Activated CD8-positive, alpha-beta memory T cell treated with anti-CD3 and anti-CD28 coated beads for 4 hours (primary cell): Measurements from ENCODE around the gene PFDN5.
"Not testable (repeated sequence)": the region's sequence is repeated elsewhere in the genome, so short reads cannot be mapped to it uniquely, and the experiment has no call there.

Experiments used
- DNase-seq, 2 donors: peaks; one replicate each; pipeline ENCODE4 v3.0.0-alpha.2; 2020; ENCODE audit warnings: low read depth in 2 of 2

PFDN5 gene

DNA sequence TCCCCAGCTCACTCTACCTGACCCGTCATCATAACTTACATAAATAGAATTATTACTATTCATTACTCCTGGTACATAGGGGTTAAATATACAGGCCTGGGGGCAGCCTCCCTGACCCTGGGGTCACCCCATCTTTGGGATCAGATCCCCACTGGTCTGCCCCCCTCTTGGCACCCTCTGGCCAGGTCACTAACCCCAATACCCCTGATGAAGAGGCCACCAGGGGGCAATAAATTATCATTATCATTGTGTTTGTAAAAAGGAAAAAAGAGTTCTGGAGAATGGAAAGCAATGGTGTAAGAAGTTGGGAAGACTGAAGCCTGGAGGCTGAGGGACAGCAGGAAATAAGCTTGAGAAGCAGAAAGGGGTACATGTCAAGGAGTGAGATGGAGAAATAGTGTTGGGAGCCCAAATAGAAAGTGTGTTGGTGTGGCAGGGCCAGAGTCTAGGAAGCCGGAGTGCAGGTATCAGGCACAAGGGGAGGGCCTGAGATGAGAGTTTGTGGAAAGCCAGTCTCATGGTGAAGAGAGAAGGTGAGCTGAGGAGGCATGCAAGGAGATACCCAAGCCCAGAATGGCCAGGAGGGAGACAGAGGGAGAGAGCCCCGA, 32.2 kb downstream of the PFDN5 start:
- no peak for DNase-seq

DNA sequence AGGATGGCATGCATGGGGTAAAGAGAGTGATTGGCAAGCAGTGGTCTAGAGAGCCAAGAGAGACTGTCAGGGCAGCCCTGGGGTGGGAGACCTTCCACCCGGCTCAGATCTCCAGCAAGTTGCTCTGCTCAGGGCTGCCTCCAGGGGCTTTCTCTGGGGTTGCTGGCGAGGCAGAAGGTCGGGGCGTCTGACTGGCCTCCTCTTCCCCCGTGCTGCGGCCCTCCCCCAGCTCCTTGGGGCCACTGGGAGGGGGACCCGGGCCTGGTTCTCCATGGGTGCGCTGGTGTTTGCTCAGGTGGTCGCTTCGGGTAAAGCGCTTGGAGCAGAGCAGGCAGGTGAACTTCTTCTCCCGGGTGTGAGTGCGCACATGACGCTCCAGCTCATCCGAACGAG, 32.7 kb downstream of the PFDN5 start:
- no peak for DNase-seq

GRCh38 chr12:53330671-53331070, 35.3 kb downstream of the PFDN5 start:
- DNase-seq, result no peak

DNA sequence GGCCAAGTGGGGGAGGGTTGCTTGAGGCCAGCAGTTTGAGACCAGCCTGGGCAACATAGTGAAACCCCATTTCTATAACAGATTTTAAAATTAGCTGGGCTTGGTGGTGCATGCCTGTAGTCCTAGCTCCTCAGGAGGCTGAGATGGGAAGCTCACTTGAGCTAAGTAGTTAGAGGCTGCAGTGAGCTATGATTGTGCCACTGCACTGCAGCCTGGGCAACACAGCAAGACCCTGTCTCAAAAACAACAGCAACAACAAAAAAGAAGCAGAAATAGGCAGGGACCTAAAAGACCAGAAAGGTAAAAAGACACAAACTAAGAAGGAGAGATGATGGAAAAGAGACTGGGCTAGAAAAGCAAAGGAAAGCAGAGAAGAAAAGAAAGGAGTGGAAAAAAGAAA, 37.0 kb downstream of the PFDN5 start:
- not testable (repeated sequence) for DNase-seq

GRCh38 chr12:53332744-53333143, 37.4 kb downstream of the PFDN5 start:
- DNase-seq, result no peak

- no peak for DNase-seq
These were observed 37.9 kb downstream of the PFDN5 start for GRCh38 chr12:53333289-53333688.

DNA sequence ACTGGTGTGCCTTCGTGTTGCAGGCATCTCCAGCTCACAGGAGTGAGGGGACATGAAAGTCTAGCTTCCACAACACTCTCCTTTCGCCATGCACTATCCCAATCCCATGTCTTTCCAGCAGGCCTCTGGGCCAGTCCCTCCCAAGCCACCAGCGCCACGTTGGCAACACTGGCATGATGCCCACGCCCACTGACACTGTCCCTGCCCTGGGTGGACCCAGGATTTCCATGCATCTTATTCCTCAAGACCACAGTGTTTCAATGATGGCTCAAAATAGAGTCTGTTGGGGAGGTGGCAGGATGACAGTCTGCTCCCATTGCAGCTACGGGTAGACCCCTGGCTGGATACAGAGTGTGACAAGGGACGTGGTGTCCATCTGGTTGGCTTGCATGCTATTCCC, 38.5 kb downstream of the PFDN5 start:
- DNase-seq, result no peak

- DNase-seq, result no peak
These were observed 39.5 kb downstream of the PFDN5 start for GRCh38 chr12:53334822-53335221.

DNA sequence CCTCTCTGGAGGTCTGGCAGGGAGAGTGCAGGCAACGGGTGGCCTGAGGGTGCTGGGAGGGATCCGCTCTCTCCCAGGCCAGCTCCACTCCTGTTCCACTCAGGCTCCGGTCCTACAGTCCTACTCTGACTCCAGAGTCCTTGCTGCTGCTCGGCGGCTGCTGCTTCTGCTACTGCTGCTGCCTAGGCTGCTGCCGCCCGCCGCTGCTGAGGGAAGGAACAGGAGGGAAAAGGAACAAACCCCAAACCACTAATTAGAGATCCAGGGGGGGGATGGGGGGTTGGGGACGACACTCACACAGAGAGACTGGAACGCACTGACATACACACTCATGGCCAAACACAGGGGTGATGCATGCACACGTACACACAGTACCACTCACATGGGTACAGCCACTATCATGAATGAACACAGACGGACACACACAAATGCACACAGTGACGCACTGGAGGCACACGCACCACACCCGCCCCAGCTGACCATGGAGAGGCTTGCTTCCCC, 40.9 kb downstream of the PFDN5 start, which contains the start of gene SP7:
SP7 (minus strand) TSS at position 174 of the 501 bp plus-strand sequence. CDS start 708 bp downstream, outside the sequence.
- DNase-seq, result no peak

DNA sequence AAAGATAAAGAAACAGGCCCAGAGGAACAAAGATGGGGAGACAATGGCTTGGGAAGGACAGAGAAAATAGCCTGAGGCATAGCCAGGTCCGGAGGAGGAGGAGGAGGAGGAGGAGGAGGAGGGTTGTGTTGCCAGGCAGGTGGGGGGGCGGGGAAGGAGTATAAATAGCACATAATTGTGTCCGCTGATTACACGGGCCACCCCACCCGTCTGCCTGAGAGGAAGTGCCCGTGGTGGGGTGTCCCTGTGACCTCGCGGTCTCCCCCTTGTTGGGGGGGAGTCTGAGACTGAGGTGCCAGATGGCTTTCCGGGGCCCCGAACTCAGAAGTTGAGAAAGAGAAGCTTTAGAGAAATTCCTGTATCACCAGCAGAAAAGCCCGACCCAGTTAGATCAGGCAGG, 42.7 kb downstream of the PFDN5 start:
- DNase-seq, result no peak

- DNase-seq, result no peak
These were observed 43.6 kb downstream of the PFDN5 start for GRCh38 chr12:53338916-53339315.

DNA sequence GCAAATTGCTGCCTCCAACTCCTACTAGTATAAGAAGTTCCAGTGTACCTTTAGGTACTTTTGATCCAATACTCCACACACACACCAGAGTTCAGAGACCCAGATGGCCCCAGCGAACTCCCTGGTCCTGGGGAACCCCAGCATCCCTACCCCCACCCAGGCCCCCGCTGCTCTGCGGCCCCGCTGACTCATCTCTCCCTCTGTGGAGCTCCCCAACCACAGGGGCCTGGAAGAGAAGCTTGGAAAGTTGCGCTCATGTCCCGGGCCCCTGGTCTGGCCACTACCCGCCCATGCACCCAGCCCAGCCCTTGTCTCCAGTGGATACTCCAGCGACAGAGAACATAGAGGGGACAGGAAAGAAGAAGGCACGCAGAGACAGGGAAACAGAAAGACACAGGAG, 45.1 kb downstream of the PFDN5 start:
- no peak for DNase-seq

DNA sequence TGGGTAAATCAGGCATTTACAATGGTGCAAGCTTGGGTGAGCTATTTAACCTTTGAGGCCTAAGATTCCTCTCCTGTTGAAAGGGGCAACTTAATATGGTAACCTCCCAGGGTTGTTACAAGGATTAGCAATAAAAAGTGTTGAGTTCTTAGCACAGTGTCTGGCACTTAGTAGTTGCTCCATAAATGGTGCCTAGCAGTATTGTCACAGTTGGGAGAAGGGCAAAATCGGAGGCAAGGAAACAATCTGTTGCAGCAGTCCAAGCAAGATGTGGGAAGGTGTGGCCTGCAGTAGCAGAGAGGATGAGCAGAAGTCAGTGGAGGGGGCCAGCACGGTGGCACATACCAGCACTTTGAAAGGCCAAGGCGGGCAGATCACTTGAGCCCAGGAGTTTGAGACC, 48.1 kb downstream of the PFDN5 start:
- DNase-seq, result no peak

GRCh38 chr12:53343969-53344368, 48.6 kb downstream of the PFDN5 start:
- DNase-seq, result no peak

DNA sequence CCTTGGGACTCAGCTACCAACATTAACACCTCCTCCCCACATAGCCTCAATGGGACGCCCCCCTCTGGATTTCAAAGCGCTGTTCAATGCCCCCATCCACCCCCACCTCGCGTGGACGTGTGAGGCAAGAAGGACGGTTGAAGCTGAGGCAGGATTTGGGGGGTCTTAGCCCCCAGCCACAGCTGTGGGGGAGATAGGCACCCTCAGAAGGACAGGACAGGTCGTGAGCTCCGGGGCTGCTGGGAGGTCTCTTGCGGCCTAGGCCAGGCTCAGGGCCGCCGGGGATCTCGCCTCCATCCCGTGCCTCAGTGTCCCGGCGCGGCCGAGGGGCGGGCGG, 49.1 kb downstream of the PFDN5 start:
- no peak for DNase-seq

DNA sequence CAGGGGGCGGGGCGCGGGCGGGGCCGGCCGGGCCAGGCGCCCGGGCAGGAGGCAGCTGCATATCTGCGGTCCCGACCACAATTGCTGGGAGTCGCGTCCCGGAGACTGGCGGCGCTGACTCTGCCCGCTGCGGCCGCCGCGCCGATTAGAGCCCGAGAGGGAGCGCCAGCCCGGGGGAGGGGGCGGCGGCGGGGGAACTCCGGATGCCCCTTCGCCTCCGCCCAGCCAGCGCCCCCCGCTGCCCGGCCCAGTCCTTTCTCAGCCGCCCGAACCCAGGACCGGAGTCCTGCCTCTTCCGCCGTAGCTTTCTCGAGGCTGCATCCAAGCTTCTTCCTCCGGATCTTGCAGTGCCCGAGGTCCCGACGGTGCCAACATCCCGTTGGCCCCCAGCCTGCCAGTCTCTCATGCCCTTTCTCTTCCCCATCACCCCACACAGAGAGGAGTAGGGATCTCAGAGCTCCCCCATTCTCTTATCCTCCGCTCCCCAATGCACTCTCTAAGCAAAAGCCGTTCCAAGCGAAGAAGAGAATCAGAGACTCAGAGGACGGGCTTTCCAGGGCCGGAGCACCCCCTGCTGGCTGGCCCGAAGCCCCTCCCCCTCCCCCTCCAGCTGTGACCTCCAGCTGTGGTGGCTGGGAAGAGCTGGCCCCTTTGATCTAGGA, 49.6 kb downstream of the PFDN5 start:
- peak; percentile 30 to 52 for DNase-seq

GRCh38 chr12:53345486-53346188, 50.3 kb downstream of the PFDN5 start:
- DNase-seq, result no peak

DNA sequence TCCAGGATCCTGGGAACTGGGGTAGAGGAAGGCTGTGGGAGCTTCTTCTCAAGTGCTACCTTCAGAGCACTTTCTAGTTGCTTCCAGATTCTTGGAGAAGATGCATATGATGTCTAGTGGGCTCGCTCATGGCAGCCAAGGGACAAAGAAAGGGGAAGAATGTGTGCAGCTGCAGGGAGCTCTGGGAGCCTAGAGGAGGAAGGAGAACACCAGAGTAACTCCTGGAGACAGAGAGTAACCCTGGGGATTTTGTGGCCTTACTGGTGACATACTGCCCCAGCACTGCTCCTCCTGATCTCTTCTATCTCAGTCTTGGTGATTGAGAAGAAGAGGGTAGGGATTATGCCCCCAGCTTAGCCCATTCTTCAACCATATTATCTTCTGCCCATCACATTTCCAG, 51.1 kb downstream of the PFDN5 start:
- DNase-seq, result no peak

- DNase-seq, result no peak
These were observed 52.6 kb downstream of the PFDN5 start for GRCh38 chr12:53347905-53348304.
